Testis (tissue), 2 donors: ENCODE measurements around the gene IFT27.

Experiments used
- POLR2A ChIP-seq: fragments of 450-650 bp; IDR thresholded peaks from one replicate; pipeline ENCODE4 v1.6.1; 2017; ENCODE audit warnings: antibody characterized with exemption, mild to moderate bottlenecking, moderate library complexity
- TF ChIP-seq, protein P1 (sequence below), 3 experiments: fragments of 450-650 bp in 2 of 3; fragments of 200-600 bp in 1 of 3; sonication (generic) in 1 of 3; IDR thresholded peaks; one replicate each; pipeline ENCODE4 v1.5.1; 2016 to 2019; ENCODE audit warnings: antibody characterized with exemption in 3 of 3, mild to moderate bottlenecking in 2 of 3, moderate library complexity in 1 of 3

DNA sequence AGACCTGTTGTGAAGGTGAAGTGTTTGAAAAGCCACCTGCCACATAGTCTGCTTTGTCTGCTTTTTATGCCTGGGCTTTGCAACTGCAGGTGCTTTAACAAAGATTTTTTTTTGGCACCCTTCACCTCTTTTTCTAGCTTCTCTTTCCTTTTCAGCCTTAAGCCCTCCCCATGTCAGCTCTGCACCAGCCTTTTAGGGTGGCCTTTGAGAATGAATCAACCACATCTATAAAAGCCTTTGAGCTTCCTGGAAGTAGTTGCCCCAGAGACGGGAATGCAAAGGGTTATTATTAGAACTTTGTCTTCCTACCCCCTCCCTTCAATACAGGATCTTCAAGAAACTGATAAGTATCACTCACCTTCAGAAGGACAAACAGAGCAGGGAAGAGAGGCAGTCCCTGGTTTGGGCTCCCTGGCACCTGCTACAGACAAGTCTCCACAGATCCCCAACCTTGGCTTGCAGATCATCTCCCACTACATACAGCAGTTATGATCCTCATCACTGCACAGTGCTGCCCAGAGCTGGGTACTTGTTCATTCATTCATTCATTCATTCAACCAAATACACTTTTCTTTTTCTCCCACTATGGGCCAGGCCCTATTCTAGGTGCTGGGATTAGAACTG, 32.9 kb upstream of the IFT27 start:
- TF ChIP-seq, protein P1, sequence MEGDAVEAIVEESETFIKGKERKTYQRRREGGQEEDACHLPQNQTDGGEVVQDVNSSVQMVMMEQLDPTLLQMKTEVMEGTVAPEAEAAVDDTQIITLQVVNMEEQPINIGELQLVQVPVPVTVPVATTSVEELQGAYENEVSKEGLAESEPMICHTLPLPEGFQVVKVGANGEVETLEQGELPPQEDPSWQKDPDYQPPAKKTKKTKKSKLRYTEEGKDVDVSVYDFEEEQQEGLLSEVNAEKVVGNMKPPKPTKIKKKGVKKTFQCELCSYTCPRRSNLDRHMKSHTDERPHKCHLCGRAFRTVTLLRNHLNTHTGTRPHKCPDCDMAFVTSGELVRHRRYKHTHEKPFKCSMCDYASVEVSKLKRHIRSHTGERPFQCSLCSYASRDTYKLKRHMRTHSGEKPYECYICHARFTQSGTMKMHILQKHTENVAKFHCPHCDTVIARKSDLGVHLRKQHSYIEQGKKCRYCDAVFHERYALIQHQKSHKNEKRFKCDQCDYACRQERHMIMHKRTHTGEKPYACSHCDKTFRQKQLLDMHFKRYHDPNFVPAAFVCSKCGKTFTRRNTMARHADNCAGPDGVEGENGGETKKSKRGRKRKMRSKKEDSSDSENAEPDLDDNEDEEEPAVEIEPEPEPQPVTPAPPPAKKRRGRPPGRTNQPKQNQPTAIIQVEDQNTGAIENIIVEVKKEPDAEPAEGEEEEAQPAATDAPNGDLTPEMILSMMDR (IDR thresholded peaks at IDR 0.05), result no peak
- TF ChIP-seq POLR2A, result no peak
